Stimulated activated naive CD8-positive, alpha-beta T cell treated with anti-CD3 and anti-CD28 coated beads, Interleukin-15, Interleukin-2, amounts not matched to agents 100 ng/mL and 50 ng/mL, for 24 hours (primary cell): Measurements from ENCODE around the gene TPI1.

ENCODE experiments used
- H3K27ac Mint-ChIP-seq: one replicate; pipeline ENCODE4 v1.8.0; 2021; ENCODE audit warnings: mild to moderate bottlenecking, mixed read lengths
- H3K27me3 Mint-ChIP-seq: one replicate; pipeline ENCODE4 v1.8.0; 2021; ENCODE audit warnings: mixed read lengths
- H3K36me3 Mint-ChIP-seq: one replicate; pipeline ENCODE4 v1.8.0; 2021; ENCODE audit warnings: low read depth, mixed read lengths
- H3K4me1 Mint-ChIP-seq: one replicate; pipeline ENCODE4 v1.8.0; 2021; ENCODE audit warnings: low read depth, mixed read lengths
- H3K4me3 Mint-ChIP-seq: one replicate; pipeline ENCODE4 v1.8.0; 2021; ENCODE audit warnings: mild to moderate bottlenecking, mixed read lengths
- H3K9me3 Mint-ChIP-seq: one replicate; pipeline ENCODE4 v1.8.0; 2021; ENCODE audit warnings: mixed read lengths

TPI1 gene

DNA sequence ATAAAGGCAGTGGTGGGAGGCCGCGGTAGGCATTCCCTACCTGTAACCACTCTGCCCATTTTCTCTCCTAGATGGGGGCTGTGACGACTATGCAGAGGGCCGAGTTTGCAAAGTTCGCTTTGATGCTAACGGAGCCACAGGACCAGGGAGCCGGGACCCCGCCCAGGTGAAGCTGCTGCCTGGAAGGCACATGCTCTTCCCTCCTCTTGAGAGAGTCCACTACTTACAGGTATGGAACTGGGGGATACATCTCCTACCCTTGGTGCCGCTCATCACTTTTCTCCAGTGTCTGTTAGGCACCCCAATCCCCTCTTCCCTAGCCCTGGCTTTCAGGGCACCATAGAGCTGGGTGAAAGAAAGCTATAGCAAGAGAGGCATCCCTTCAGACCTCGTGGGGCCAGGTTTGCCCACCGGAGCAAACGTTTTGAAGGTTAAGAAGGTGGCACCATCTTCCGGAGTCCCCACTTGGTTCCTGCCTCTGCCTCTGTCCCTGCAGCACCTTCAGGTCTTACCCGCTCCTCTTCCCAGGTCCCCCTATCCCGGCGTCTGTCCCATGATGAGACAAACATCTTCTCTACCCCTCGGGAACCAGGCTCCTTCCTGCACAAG lies 41.1 kb upstream of the TPI1 start:
- H3K9me3 Mint-ChIP-seq: no peaks in the 10 kb centered on the region
- H3K36me3 Mint-ChIP-seq: no peaks in the 10 kb centered on the region
- H3K27ac Mint-ChIP-seq: no peak overlapping the region
- peaks cover 79% of the 10 kb centered on the region for H3K27me3 Mint-ChIP-seq
- H3K4me3 Mint-ChIP-seq: no peak overlapping the region
- H3K4me1 Mint-ChIP-seq: peaks cover 24% of the 10 kb centered on the region

DNA sequence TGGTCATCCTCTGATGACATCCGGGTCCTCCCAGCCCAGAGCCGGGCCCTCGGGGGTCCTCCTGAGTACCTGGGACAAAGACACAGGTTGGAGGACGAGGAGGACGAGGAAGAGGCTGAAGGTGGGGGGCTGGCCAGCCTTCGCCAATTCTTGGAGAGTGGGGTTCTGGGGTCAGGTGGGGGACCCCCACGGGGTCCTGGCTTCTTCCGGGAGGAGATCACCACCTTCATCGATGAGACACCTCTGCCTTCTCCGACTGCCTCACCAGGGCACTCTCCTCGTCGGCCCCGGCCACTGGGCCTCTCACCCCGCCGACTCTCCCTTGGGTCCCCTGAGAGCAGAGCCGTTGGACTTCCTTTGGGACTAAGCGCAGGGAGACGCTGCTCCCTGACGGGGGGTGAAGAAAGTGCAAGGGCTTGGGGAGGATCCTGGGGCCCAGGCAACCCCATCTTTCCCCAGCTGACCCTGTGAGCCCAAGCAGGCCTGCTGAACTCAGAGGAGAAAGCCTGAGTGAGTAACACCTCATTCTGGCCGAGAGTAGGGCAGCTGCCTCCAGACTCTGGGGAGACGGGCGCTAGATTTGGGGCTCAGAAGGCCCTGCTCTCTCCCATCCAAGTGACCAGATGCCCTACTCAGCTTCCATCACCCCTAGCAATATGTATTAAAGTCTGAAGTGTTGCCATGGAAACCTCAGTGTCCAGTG lies 40.4 kb upstream of the TPI1 start:
- H3K4me1 Mint-ChIP-seq: peaks cover 21% of the 10 kb centered on the region
- peaks cover 77% of the 10 kb centered on the region for H3K27me3 Mint-ChIP-seq
- H3K36me3 Mint-ChIP-seq: no peaks in the 10 kb centered on the region

DNA sequence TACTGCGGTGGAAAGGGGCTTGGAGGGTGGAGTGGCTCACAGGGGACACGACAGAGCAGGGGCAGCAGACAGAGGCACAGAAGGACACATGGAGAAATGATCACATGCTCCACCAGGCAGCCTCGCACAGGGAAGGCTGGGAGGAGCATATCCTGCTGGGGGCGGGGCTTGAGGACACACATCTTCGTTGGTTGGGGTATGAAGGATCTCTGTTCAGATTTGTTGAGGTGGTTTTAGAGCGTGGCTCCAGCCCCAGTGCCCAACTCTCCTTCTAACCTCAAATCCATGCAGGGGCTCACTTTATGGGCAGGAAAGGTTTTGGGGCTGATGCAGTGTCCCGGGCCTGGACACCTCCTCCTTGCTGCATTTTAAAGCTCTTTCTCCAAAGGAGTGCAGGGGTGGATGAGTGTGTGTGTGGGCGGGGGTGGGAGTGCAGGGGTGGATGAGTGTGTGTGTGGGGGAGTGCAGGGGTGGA lies 39.9 kb upstream of the TPI1 start:
- H3K36me3 Mint-ChIP-seq: no peaks in the 10 kb centered on the region
- no peaks in the 10 kb centered on the region for H3K9me3 Mint-ChIP-seq
- peaks cover 72% of the 10 kb centered on the region for H3K27me3 Mint-ChIP-seq
- peak overlapping the region; percentile 28 for H3K4me3 Mint-ChIP-seq
- H3K4me1 Mint-ChIP-seq: peaks cover 18% of the 10 kb centered on the region
- peak overlapping the region; percentile 22 for H3K27ac Mint-ChIP-seq

More for the DNA sequence above, 40.4 kb upstream of the TPI1 start:
- Mint-ChIP-seq H3K9me3 (no peaks in the 10 kb centered on the region), H3K27ac (peak overlapping the region; percentile 22), H3K4me3 (no peak overlapping the region)

DNA sequence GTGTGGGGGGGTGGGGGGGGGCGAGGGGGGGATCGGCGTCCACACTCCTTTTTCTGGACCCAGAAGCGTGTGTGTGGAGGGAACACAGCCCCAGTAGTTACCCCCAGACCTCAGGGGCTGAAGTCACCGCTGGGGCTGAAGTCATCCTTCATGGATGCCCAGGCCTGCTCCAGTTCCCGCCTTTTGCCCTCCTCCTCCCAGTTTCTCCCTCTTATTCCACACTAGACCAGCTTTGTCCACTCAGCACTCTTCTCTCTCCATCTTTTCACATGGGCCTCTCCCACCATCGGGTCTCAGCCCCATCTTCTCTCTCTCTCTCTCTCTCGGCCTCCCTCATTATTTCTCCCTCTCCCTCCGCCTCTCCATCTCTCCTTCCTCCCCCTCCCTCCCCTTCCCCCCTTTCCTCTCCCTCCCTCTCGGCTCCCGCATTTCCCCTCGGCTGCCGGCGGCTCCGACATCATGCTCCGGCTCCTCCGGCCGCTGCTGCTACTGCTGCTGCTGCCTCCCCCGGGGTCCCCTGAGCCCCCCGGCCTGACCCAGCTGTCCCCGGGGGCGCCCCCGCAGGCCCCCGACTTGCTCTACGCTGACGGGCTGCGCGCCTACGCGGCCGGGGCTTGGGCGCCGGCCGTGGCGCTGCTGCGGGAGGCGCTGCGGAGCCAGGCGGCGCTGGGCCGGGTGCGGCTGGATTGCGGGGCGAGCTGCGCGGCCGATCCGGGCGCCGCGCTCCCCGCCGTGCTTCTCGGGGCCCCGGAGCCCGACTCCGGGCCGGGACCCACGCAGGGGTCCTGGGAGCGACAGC lies 39.1 kb upstream of the TPI1 start, which contains the start of gene P3H3:
TSS of gene P3H3 (plus strand) at position 426 of the 799 bp plus-strand sequence. CDS start at position 460, 34 bp downstream.
- Mint-ChIP-seq H3K4me3 (peak within 1 kb of the TSS; percentile 80), H3K4me1 (peaks cover 18% of the 10 kb centered on the region), H3K9me3 (no peaks in the 10 kb centered on the region), H3K27me3 (peaks cover 64% of the 10 kb centered on the region), H3K36me3 (no peaks in the 10 kb centered on the region), H3K27ac (peak within 1 kb of the TSS; percentile 71)

DNA sequence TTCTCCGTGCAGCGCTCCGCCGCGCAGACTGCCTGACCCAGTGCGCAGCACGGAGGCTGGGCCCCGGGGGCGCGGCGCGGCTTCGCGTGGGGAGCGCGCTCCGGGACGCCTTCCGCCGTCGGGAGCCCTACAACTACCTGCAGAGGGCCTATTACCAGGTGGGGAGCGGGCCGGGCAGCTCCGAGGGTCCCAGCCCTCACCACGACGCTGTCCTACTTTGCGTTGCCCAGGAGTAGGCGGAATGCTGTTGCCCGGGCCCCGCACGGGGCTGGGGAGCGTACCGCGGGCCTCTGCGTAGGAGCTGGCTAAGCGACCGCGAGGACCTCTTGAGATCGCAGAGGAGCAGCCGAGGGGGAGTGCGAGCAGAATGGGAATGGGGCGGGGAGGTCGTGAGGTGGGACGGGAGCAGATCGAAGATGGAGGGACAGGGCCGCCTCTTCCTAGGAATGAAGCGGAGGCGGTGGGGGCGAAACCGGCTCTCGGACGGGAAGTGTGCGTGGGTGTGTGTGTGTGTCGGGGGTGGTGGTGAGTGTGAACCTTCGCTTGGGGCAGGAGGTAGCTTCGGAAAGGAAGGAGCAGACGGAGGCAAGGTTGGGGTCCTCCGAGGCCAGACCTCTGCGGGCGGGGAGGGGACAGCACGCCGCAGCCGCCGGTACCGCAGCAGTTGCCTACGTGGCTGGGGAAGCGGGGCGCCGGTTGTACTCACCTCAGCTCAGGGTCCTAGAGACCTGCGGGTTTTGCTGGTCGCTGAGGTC lies 38.4 kb upstream of the TPI1 start:
- Mint-ChIP-seq H3K4me3 (peak overlapping the region; percentile 78), H3K36me3 (no peaks in the 10 kb centered on the region), H3K9me3 (no peaks in the 10 kb centered on the region), H3K4me1 (peaks cover 18% of the 10 kb centered on the region), H3K27me3 (peaks cover 59% of the 10 kb centered on the region), H3K27ac (peak overlapping the region; percentile 71)

DNA sequence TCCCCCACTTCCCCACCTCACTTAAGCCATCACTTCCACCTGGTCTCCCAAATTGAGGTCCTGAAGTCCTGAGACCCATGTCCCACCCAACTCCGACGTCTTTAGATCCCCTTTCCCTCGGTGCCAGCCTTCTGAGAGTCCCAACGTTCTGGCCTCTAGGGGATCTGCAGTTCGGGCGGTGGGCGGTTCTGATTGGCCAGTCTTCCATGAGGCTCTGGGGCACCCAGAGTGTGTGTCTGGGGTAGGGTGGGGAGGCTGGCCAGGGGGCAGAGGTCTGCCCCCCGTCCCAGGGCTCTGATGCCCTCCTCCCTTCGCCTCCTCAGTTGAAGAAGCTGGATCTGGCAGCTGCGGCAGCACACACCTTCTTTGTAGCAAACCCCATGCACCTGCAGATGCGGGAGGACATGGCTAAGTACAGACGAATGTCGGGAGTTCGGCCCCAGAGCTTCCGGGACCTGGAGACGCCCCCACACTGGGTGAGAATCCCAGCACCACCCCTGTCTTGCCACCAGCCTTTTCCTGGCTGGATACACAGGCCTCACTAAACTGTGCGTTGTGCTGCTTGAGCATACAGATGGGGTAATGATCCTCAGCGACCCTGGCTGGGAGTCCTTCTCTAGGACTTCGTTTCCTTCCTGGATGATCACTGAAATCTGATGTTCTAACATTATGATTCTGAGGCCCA lies 37.7 kb upstream of the TPI1 start:
- Mint-ChIP-seq H3K4me1 (peaks cover 21% of the 10 kb centered on the region), H3K9me3 (no peaks in the 10 kb centered on the region), H3K36me3 (no peaks in the 10 kb centered on the region), H3K27ac (no peak overlapping the region), H3K27me3 (peaks cover 53% of the 10 kb centered on the region), H3K4me3 (peak overlapping the region; percentile 78)

DNA sequence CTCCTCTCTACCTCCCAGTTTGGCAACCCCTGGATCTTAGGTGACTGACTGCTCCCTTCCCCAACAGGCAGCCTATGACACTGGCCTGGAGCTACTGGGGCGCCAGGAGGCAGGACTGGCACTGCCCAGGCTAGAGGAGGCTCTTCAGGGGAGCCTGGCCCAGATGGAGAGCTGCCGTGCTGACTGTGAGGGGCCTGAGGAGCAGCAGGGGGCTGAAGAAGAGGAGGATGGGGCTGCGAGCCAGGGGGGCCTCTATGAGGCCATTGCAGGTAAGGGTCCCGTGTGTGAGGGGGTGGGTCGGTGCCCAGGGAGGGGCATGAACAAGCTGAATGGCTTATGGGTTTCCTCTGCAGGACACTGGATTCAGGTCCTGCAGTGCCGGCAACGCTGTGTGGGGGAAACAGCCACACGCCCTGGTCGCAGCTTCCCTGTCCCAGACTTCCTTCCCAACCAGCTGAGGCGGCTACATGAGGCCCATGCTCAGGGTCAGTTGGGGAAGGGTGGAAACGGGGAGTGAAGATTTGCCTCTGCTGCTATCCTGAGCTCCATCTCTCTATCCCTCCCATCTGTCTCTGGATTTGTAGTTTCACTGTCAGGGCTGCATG lies 36.9 kb upstream of the TPI1 start:
- H3K27ac Mint-ChIP-seq: no peak overlapping the region

DNA sequence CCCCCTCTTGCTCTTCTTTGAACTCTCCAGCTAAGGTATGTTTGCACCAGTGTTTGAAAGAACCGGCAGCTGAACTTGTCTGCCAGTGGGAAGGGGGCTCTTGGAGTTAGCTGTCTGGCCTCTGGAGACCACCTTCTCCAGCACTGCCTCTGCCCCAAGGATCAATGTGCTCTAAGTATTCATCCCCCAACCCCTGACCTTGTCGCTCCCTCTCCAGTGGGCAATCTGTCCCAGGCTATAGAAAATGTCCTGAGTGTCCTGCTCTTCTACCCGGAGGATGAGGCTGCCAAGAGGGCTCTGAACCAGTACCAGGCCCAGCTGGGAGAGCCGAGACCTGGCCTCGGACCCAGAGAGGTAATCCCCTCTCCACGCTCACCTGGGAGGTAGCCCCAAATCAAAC lies 36.3 kb upstream of the TPI1 start:
- Mint-ChIP-seq H3K27me3 (peaks cover 41% of the 10 kb centered on the region), H3K4me1 (peaks cover 21% of the 10 kb centered on the region), H3K27ac (no peak overlapping the region), H3K4me3 (no peak overlapping the region), H3K36me3 (no peaks in the 10 kb centered on the region), H3K9me3 (no peaks in the 10 kb centered on the region)

More for the DNA sequence above, 36.9 kb upstream of the TPI1 start:
- Mint-ChIP-seq H3K4me3 (no peak overlapping the region), H3K36me3 (no peaks in the 10 kb centered on the region), H3K27me3 (peaks cover 46% of the 10 kb centered on the region), H3K4me1 (peaks cover 21% of the 10 kb centered on the region), H3K9me3 (no peaks in the 10 kb centered on the region)

DNA sequence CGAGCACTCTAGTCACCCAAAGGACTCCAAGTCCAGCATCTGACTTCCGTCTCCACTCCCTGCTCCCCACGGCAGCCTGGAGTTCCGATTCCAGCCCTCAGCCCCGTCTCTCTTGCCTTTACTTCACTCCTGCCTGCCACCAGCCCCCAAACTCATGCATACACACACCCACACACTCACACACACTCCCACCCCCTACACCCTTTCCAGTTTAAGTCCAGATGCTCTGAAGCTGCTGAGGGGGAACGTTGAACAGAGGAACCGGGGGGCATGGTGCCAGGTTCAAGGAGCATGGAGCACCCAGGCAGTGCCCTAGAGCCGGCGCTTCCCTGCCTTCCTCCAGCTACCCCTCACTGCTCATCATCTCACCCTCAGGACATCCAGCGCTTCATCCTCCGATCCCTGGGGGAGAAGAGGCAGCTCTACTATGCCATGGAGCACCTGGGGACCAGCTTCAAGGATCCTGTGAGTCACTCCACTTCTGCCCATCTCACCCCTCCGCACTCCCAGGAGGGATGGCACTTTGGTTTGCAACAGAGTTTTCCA lies 35.8 kb upstream of the TPI1 start:
- Mint-ChIP-seq H3K9me3 (no peaks in the 10 kb centered on the region), H3K4me3 (no peak overlapping the region), H3K27ac (no peak overlapping the region), H3K36me3 (no peaks in the 10 kb centered on the region), H3K27me3 (peaks cover 36% of the 10 kb centered on the region), H3K4me1 (peaks cover 21% of the 10 kb centered on the region)

DNA sequence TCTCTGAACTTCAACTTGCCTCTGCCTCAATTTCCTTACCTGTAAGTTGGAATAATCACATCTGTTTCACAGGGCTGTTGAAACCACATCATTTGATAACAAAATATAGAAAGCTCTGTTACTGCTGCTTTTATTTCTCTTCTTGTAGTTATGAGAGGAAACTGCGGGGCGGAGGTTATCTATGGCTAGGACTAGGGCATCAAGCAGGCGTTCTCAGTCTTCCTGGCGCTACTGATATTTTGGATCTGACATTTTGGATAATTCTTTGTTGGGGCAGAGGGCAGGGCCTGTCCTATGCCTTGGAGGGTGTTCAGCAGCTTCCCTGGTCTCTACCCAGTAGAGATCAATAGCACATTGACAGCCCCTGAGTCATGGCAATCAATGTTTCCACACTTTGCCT lies 35.2 kb upstream of the TPI1 start:
- Mint-ChIP-seq H3K4me1 (peaks cover 21% of the 10 kb centered on the region), H3K27me3 (peaks cover 30% of the 10 kb centered on the region), H3K36me3 (no peaks in the 10 kb centered on the region), H3K9me3 (no peaks in the 10 kb centered on the region), H3K4me3 (no peak overlapping the region), H3K27ac (peak overlapping the region; percentile 45)

DNA sequence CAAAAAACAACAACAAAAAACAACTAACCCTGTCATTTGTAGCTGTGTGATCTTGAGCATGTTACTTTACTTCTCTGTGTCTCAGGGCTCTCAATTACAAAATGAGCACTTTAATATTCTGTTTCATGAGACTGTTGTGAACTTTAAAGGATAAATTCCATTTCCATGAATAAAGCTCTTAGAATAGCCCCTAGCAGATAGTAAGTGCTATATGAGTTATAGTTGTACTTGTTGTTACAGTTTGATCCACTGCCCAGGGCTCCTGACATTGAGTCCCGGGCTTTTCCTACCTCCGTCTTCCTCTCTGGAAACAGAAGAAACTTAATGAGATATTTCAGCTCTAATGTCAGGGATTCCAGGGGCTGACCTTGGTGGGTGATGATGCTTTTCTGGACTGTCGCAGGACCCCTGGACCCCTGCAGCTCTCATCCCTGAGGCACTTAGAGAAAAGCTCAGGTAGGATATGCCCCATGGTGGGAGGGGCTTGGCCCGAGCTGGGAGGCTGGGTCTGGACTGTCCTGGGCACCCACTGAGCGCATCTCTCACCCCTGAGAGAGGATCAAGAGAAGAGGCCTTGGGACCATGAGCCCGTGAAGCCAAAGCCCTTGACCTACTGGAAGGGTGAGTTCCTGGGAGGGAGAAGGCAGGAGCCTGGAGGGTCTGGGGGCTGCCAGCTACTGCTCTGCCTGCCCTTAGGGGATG lies 34.0 kb upstream of the TPI1 start:
- H3K27me3 Mint-ChIP-seq: peaks cover 21% of the 10 kb centered on the region
- peaks cover 12% of the 10 kb centered on the region for H3K4me1 Mint-ChIP-seq
- H3K4me3 Mint-ChIP-seq: no peak overlapping the region
- no peaks in the 10 kb centered on the region for H3K36me3 Mint-ChIP-seq
- no peaks in the 10 kb centered on the region for H3K9me3 Mint-ChIP-seq
- H3K27ac Mint-ChIP-seq: no peak overlapping the region

DNA sequence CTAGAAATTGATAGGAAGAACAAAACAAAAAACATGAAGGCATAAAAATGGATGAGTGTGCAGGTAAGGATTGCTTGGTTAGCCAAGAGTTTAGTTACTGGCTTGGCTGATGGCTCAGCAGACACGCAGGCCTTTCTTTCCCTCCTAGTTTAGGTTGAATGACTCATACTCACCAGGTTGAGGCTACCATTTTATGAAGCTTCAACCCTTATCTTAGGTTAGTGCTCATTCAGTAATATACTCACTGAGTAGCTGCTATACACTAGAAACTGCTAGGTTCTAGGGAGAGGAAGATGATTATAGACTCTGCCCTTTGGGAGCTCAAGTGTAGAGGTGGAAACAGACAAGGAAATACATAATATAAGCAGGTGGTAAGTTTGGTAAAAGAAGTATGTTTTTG lies 33.1 kb upstream of the TPI1 start:
- H3K36me3 Mint-ChIP-seq: no peaks in the 10 kb centered on the region
- no peak overlapping the region for H3K27ac Mint-ChIP-seq
- no peak overlapping the region for H3K4me3 Mint-ChIP-seq
- H3K27me3 Mint-ChIP-seq: peaks cover 15% of the 10 kb centered on the region
- no peaks in the 10 kb centered on the region for H3K9me3 Mint-ChIP-seq
- peaks cover 7% of the 10 kb centered on the region for H3K4me1 Mint-ChIP-seq

DNA sequence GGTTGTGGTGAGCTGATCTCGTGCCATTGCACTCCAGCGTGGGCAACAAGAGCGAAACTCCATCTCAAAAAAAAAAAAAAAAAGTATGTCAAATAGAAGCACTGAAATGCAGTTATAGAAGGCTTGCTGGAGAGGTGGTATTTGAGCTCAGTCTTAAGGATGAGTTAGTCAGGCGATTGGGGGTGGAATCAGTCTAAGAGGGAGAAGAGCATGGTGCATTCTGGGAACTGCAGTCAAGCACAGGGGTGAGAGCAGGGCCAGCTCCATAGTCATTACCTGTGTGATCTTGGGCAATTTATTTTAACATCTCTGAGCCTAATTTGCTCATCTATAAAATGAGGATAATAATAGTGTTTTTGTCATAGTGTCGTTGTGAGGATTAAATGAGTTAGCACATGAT lies 32.5 kb upstream of the TPI1 start:
- Mint-ChIP-seq H3K36me3 (no peaks in the 10 kb centered on the region), H3K27ac (no peak overlapping the region), H3K4me1 (peaks cover 3% of the 10 kb centered on the region), H3K9me3 (no peaks in the 10 kb centered on the region), H3K27me3 (peaks cover 11% of the 10 kb centered on the region), H3K4me3 (no peak overlapping the region)
